Midbrain (tissue), 1 donor: ENCODE measurements around the gene RNF44.
A peak's percentile ranks its signal among the peaks of the same experiment; 100 is the strongest.

Experiments
- DNase-seq: peaks from one replicate; lab custom pipeline; 2025; lab: John Stamatoyannopoulos, UW

The RNF44 gene

GRCh38 chr5:176536902-176537553 lies at the start of gene RNF44:
TSS of gene RNF44 (minus strand) at chr5:176537402. CDS start at chr5:176532472, 4,930 bp downstream.
- peak; percentile 98 for DNase-seq

- DNase-seq, result no peak
These were observed 45.9 kb upstream of the RNF44 start for GRCh38 chr5:176583076-176583475.

GRCh38 chr5:176581361-176581760 lies 44.2 kb upstream of the RNF44 start:
- DNase-seq, result no peak

GRCh38 chr5:176579323-176579722 lies 42.1 kb upstream of the RNF44 start:
- DNase-seq, result no peak

GRCh38 chr5:176578391-176578808 lies 41.2 kb upstream of the RNF44 start:
- no peak for DNase-seq

GRCh38 chr5:176577312-176578176 lies 40.3 kb upstream of the RNF44 start:
- no peak for DNase-seq

GRCh38 chr5:176575488-176576422 lies 38.6 kb upstream of the RNF44 start:
- DNase-seq, result no peak

GRCh38 chr5:176575066-176575465 lies 37.9 kb upstream of the RNF44 start:
- no peak for DNase-seq

GRCh38 chr5:176574297-176574591 lies 37.0 kb upstream of the RNF44 start:
- DNase-seq, result no peak

GRCh38 chr5:176573564-176574296 lies 36.5 kb upstream of the RNF44 start:
- DNase-seq, result peak; percentile 62

- no peak for DNase-seq
These were observed 32.8 kb upstream of the RNF44 start for GRCh38 chr5:176570044-176570443.

GRCh38 chr5:176568657-176569056 lies 31.5 kb upstream of the RNF44 start:
- no peak for DNase-seq

GRCh38 chr5:176565760-176566288 lies 28.6 kb upstream of the RNF44 start:
- no peak for DNase-seq

- no peak for DNase-seq
These were observed 26.8 kb upstream of the RNF44 start for GRCh38 chr5:176564002-176564401.

GRCh38 chr5:176562189-176562588 lies 25.0 kb upstream of the RNF44 start:
- no peak for DNase-seq

GRCh38 chr5:176561259-176561658 lies 24.1 kb upstream of the RNF44 start:
- DNase-seq, result no peak

GRCh38 chr5:176560364-176560763 lies 23.2 kb upstream of the RNF44 start:
- no peak for DNase-seq

GRCh38 chr5:176559683-176560082 lies 22.5 kb upstream of the RNF44 start:
- no peak for DNase-seq

- no peak for DNase-seq
These were observed 20.6 kb upstream of the RNF44 start for GRCh38 chr5:176557846-176558245.

- DNase-seq, result no peak
These were observed 16.3 kb upstream of the RNF44 start for GRCh38 chr5:176553260-176554085.
